COLO829 (cell line): Measurements from ENCODE around the gene LTBP2.

Experiments
- DNase-seq: peaks from one replicate; pipeline ENCODE4 v3.0.0; 2012; ENCODE audit warnings: low spot score

LTBP2 gene

DNA sequence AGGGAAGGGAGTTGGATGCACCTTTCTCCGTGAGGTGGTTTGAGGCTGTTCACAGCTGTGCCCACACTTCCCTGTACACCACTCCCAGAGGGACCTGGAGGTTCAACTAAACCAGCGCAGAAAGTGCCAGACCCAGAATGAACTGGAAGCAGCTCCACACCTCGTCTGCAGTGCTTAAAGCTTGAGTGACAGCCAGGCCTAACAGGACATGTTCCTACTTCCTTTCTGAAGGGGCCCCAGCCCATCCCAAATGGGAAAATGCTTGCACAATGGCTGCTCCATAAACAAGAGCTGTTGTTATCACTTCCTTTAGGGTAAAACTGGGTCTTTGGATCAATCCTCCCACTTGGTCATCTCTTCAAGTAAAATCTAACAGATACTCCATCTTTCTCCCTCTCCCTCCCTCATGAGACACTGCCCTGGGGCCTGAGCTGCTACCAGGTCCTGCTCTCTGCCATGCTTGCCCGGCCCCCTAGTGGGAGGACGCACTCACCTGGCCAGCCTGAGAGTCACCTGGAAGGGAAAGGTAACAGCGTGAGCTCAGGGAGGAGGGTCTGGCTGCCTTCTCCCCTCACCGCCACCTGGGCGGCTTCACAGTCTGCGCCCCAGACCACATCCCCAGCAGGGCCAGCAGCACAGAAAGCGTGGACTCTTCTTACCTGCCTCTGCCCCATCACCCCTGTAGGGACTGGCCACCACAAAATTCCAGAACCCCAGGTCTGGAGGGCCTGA, 85.0 kb downstream of the LTBP2 start:
- no peak for DNase-seq

DNA sequence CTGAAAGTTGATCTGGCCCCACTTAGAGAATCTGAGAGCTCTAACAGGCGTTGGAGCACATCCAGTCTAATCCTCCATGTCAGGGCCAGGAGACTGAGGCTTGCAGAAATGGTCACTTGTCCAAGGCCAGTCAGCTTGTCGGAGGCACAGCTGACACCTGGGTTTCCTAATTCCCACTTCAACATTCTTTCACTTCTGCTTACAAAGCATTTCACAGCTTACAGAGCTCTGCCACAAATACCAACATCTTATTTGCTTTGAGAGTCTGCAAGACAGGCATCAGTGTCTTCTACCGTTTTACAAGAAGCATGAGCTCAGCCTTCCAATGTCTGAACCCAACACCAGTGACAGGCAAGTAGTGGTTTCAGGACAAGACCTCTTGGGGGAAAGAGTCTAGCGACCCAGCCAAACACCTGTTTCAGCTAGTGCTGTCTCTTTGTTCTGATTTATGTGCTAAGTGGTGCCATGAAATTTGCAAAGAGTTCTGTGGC, 86.6 kb downstream of the LTBP2 start:
- no peak for DNase-seq

DNA sequence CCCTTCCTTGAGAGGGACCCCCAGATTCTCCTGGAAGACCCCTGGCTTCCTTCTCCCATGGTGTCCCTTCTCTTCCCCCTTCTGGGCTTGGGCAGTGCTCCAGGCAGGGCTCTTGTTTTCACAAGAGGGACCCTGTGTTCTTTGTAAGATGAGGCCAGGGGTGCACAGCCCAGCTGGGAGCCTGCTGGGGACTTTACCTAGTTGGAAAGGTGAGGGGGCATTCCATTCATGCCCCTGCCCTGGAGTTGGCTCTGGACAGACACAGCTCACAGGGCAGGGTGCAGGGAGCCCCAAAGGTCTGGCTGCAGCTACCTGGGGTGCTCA, 87.3 kb downstream of the LTBP2 start:
- no peak for DNase-seq

DNA sequence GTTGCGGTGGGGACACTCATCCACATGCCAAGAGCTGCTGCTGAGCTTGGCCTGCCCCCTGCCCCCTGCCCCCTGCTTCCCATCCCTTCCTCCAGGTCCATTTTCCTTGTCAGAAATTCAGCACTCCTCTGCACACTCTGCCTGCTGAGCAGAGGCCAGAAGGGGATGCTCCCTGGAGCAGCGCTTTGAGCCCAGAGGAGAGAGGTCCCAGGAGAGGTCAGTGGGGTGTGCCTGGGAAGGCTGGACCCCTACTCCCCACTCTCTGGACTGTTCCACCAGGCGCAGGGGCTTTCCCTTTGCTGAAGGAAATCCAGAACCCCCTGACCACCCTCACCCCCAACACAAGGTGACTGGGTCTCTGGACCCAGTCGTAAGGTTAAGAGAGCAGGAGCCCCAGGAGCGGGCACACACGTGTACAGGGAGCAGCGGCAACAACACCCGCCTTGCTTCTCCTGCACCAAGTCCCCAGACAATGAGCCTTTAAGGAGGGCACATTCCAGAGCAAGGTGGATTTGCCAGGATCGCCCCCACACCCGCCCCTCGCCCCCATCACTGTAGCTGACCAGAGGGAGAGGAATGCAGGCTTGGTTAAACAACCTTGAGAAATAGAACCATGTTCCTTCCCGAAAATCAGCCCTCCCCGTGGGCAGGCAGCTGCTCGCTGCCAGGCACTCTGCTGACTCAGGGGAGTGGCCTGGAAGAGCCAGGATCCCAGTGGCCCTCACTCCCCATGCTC, 87.8 kb downstream of the LTBP2 start:
- peak; percentile 8 for DNase-seq

DNA sequence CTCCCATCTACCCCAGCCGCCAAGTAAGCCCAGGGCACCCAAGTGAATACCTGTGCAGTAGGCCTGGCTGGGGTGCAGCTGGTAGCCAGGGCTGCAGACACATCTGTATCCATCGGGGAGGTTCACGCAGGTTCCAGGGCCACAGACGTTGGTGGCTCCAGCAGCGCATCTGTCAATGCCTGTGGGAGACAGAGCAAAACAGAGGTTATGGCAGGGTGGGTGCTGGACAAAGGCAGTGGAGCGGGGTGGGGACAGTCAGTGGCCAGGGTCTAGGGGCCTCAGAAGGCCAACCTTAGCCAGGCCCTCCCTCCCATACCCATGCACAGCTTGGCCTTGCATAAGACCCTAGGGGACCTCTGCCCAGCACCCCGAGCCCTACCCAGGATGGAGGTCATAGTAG, 89.3 kb downstream of the LTBP2 start:
- no peak for DNase-seq

DNA sequence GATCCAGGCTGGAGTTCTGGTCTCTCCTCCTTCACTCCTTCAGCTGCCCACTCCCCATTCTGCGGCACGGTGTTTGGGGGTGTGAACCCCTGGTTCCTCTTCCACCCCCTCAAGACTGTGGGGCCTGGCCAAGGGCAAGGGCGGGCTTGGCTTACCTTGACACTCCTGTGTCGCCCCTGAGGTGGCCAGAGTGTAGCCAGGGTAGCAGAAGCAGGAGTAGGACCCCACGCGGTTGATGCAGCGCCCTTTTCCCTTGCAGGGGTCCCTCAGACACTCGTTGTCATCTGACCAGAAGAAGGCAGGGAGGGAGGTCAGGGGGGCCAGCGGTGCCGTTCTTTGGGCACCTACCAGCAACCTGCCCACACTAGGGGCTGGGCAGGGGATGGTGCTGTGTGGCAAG, 90.3 kb downstream of the LTBP2 start:
- DNase-seq, result no peak

DNA sequence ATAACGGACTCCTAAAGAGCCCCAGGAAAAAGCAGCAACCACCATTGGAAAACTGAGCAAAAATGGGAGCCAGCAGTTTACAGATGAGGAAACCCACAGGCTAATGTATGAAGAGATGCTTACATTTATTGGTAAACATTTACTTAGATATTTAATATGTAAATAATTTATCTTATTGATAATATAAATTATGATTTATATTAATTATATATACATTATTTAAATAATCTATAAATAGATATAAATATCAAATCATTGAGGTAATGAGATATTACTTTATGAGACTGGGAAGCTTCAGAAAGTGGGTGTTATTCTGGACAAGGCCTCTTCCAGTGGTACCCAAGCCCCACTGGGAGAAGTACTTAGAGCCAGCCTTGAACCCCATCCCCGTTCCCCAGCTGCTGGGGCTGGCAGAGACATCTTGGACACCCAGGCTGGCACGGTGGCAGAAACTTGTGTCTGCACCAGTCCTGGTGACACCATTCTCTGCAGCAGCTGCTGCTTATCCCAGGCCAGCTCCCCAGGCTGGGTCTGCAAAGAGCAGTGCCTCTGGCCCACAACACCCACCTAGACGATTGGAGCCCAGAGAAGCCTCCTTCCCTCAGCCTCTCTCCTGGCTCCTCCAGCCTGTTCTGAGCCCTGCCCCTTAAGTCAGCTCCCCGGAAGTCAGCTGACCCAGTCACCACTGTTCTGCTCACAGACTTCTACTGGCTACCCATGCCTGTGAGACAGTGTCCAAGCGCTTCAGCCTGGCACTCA, 92.5 kb downstream of the LTBP2 start:
- peak; percentile 14 for DNase-seq

DNA sequence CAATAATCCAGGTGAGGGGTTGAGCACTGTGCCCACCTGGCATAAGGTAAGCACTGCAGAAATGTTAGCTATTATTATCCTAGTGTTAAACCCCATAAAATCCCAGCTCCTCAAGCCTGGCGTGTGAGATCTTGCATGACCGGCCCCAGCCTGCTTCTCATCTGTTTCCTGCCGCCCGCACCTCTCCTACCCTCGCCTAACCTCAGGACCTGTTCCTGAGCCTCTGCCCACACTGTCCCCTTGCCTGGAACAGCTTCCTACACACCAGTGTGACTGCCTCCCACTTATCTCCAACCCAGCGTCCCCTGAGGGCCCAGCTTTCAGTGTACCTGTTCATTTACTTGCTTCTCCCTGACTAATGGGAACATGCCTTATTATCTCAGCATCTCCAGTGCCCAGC, 93.8 kb downstream of the LTBP2 start:
- DNase-seq, result no peak

DNA sequence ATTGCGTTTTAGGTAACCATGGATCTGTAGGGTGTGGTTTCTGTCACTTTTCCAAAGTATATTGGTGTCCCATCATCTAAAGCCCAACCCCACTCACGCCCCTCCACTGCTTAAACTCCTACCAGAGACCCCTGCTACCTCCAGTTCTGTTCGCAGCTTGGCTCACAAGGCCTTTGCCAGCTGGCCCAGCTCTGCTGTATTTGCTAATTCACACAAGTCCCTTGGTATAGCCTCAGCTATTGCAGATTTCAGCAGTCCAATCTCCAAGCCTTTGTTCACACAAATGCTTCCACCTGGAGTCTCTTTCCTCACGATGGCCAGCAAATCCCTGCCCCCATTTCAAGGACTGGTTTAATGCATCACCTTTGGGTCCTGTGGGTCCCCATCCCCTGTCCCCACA, 94.3 kb downstream of the LTBP2 start:
- no peak for DNase-seq

DNA sequence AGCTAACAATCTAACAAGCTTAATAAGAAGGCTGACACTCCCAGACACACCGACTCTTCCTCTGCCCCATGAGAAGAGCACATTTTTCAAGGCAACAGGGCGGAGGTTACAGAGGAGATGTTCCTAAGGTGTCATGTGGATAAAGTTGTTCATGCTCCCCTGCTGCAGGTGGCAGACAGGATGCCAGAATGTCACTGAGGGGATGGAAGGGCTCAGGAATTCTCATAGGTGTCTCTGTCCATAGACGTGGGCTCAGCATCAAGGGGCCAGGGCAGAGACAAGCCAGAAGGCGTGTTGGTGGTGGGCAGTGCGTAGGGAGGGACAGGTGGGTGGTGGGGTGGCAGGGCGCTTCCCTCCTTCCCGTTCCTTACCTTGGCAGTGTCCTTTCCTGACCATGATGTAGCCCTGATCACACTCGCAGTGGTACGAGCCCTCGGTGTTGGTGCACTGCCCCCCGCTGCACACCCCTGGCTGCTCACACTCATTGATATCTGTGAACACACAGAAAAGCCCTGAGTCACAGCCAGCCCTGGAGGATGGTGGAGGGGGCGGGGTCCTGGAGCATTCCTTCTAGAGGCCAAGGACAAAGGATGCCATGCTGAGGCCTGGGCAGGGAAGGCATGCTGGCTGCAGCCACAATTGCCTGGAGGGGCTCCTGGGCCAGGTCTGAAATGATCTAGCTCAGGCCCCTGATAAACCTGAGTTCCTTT, 95.4 kb downstream of the LTBP2 start:
- no peak for DNase-seq

DNA sequence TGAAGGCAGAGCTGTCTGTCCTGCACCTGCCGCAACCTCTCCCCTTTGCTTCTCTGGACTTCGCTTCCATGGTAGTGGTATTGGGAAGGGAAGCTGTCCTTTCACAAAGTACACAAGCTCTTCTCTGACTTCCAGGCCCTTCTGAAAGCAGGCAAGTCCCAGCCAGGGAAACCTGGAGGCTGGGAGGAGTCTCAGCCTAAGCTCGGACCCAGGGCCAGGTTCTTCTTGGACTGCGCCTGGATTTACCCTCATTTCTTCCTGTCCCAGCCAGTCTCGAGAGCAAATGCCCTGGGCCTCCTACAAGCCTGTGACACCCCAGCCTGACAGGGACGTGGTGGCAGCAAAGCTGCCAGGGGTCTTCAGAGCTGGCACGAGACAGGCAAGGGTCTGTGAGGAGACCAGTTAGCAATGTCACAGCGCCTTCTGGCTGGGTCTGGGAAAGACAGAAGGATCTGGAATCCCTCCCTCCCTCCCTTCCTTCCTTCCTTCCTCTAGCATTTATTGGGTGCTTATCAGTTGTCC, 96.1 kb downstream of the LTBP2 start:
- no peak for DNase-seq

DNA sequence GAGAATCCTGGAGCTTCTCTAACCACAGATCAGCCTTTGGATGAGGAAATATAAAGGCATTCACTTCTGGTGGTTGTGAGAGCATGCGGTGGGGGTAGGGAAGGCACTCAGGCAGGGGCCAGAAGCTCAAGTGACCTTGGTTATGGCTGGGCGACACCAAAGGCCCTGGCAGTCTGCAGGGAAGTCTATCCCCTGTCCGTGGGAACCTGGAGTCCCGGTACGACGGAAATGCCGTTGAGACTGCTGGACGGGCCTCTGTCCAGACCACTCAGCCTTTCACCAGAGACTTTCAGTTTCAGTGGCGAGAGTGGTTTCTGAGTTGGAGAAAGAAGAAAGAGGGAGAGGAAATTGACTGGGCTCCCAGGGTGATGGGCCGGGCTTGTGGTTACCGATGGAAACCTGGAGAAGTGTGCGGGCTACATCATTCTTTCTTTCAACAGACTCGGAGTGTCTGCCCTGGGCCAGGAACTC, 97.5 kb downstream of the LTBP2 start:
- DNase-seq, result no peak

DNA sequence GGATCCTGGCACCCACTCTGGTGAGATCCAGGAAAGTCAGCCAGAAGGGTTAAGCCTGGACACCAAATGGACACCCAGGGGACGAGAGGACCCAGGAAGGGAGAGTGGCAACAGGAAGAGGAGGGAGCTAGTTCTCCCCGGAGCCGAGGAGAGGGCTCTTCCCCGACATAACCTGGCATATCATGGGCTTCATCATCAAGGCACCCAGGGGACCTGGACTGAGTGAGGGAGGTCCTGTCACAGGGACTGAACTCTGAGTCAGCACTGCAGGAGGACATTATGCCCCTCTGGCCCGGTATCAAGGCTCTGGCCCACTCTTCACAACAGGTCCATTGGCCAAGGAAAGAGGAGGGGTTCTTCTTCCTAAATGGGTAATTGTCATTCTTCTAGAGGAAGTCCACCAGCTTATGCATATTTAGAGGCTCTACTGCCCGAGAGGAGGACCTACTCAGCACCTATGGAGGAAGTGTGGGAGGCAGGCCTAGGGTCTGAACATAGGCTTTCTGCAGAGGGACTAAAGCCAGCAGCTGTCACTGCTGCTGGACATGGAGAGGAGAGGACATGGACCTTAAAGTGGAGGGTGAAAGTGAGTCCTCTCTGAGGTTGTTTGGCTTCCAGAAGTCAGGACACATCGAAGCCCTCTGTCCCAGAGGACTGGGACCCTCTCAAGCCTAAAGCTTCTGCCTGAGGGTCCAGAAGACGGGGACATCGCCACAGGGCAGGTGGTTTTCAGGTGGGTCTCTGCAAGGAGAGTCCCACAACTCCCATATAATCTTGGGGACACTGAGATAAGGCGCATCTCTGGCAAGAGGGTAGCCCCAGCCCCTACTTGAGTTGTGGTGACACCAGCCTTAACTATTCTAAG, 99.8 kb downstream of the LTBP2 start:
- no peak for DNase-seq

DNA sequence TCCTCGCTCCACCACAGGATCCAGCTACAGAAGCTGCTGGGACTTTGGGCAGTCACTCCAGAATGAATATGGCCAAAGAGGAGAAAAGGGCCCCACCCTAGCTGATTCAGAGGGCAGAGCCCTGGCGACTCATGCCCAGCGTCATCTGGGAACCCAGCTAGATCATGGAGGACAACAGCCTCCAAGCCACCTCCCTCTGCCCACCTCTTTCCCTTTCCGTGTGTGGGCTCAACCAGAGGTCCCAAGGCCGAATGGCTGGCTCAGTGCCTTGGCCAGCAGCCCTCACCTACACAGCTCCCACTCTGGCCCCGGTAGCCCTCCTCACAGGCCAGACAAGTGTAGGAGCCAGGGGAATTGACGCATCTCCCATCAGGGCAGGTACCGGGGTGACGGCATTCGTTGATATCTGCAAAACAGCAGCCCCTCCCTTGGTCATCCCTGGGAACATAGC, 101.1 kb downstream of the LTBP2 start:
- DNase-seq, result no peak

DNA sequence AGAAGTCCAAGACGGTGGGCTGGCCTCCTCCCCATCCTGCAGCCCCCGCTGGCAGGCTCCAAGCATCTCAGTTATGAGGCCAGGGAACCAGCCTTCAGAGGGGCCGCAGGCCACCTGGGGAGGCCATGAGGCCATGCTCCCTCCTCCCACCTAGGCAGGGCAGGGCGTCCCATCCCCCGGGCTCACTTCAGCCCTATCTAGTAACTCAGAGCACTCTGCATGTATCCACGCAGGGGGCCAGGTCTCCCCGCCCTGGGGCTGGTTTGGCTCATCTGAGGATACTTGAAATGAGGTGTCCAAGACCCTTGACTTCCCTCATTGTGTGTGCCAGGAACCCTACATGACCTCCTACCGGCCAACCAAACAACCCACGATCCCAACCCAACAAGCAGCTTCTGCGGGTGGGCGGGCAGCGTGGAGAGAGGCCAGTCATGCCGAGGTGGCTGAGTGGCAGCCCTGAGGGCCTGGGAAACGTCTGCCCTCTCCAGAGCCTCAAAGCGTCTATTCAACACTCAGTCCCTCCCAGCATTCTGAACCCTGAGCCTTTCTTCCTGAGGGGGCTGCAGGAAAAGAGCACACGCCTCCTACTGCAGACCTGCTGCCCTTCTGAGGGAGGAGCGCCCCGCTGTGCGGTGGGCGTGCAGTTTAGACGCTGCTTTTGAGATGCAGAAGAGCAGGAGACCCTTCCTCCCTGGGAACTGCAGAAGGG, 101.7 kb downstream of the LTBP2 start:
- peak; percentile 48 for DNase-seq

DNA sequence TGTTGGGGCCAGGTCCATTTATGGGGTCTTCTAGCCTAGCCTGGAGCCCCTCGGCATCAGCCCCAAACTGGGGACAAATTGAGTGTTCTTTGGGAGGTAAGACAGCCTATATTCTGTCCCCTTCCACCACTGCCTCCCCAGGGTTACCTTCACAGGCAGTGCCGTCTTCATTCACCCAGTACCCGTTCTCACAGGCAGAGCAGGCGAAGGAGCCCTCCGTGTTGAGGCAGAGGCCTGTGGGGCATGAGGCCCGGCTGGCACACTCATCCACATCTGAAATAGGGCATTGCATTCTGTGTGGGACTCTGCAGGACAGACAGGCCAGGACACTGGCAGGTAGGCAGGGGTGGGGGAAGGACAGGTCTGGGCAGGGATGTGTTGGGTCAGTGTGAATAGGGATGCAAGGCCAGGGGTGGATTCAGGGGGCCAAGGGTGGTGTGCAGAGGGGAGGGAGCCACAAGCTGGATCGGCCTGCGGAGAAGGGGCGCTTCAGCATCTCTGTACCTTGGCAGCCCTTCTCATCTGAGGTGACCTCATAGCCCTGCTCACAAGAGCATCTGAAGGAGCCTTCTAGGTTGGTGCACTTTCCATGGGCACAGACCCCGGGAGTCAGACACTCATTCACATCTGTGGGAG, 102.3 kb downstream of the LTBP2 start:
- no peak for DNase-seq

DNA sequence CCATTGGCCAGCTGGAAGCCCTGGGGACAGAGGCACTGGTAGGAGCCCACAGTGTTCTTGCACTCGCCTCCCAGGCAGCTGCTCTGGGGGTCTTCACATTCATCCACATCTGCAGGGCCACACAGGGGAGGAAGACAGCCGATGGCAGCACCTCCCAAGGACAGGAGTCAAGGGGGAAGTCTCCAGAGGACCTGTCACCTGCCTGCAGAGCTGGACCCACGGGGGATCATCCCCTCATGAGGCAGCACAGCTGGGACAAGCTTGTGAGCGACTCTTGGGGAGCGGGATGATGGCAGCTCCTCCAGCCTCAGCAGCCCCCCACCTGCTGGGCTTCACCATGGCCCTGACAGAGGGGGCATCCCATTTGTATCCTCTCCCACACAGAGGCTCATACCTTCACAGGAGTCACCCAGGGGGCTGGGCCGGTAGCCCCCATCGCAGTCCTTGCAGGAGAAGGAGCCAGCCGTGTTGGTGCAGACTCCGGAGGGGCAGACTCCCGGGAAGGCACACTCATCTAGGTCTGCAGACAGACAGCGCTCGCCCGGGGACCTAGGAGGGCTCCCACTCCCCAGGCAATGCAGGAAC, 103.1 kb downstream of the LTBP2 start:
- no peak for DNase-seq

DNA sequence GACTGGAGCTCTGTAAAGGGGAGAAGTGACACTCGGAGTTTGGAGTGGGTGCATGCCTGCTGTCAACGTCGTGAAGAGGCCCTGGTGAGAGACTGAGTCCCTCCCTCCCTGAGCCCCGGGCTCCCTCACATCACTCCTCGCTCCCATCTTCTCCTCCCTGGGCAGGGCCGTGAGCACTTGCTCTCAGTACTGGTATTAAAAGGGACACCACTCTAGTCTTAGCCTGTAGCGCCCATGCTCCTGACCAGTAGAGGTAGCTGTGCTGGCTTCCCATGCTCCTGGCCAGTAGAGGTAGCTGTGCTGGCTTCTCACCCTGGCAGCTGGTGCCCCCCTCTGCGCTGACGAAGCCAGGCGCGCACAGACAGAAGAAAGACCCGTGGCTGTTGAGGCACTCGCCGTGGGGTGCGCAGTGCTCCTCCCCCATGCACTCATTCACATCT, 103.7 kb downstream of the LTBP2 start:
- DNase-seq, result no peak

DNA sequence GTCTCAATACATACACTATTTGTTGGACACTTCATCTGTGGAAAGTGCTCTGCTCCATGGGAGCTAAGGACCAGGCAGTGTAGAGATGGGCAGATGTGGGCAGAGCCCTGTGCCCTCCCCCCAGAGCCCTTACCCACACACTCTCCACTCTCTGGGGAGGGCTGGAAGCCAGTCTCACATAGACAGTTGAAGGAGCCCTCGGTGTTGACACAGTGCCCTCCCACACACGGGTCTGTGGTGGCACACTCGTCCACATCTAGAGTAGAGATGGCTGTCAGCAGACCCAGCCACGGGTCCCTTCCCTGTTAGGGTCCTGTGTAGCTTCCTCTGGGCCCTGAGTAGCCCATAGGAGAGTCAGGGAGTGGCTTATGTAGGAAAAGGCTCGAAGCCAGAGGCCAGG, 104.2 kb downstream of the LTBP2 start:
- no peak for DNase-seq
